Peyer's patch (tissue), 4 donors: ENCODE data around the gene CCDC69.

ENCODE experiments used
- POLR2A ChIP-seq, 2 donors: fragments of 450-650 bp; IDR thresholded peaks; one replicate each; pipeline ENCODE4 v1.5.1; 2017; ENCODE audit warnings: antibody characterized with exemption in 2 of 2, mild to moderate bottlenecking in 2 of 2, moderate library complexity in 2 of 2
- TF ChIP-seq, protein P1 (sequence below), 6 experiments: fragments of 450-650 bp in 4 of 6; fragments of 200-600 bp in 2 of 6; sonication (generic) in 1 of 6; IDR thresholded peaks; one replicate each; pipeline ENCODE4 v1.5.1; 2017 to 2019; ENCODE audit warnings: antibody characterized with exemption in 6 of 6, mild to moderate bottlenecking in 3 of 6, moderate library complexity in 1 of 6

DNA sequence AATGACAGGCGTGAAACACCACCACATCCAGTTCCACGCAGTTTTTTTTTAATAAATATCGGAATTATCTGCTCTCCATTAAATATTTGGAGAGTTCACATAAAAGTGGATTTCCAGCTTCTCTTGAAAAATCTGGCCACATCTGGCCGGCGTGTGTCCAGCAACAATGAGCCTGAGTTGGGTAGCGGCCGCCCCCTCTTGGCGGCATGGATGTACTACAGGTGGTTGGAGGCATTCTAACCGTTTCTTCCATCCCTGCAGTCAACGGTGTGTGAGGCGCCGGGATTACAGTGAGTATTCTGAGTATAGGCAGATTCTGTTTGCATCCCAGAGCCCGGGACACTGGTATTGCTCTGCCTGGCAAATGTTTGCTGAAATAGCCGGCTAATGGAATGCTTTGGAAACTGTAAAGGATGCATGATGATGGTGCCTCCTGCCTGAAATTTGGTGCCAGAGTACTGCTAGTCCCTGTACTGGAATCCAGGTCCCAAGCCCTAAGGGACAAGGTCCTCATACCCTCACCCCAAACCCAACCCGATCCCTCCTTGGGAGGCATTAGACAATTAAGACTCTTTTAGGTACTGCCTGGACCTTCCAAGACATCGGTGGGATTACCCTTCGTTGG is 15.5 kb upstream of the CCDC69 start:
- TF ChIP-seq POLR2A (IDR thresholded peaks at IDR 0.05) = no peak
- TF ChIP-seq, protein P1, sequence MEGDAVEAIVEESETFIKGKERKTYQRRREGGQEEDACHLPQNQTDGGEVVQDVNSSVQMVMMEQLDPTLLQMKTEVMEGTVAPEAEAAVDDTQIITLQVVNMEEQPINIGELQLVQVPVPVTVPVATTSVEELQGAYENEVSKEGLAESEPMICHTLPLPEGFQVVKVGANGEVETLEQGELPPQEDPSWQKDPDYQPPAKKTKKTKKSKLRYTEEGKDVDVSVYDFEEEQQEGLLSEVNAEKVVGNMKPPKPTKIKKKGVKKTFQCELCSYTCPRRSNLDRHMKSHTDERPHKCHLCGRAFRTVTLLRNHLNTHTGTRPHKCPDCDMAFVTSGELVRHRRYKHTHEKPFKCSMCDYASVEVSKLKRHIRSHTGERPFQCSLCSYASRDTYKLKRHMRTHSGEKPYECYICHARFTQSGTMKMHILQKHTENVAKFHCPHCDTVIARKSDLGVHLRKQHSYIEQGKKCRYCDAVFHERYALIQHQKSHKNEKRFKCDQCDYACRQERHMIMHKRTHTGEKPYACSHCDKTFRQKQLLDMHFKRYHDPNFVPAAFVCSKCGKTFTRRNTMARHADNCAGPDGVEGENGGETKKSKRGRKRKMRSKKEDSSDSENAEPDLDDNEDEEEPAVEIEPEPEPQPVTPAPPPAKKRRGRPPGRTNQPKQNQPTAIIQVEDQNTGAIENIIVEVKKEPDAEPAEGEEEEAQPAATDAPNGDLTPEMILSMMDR (IDR thresholded peaks at IDR 0.05) = peak; percentile 58 to 79 (median 66)
